ENCODE data around the gene PIKFYVE.

DNA sequence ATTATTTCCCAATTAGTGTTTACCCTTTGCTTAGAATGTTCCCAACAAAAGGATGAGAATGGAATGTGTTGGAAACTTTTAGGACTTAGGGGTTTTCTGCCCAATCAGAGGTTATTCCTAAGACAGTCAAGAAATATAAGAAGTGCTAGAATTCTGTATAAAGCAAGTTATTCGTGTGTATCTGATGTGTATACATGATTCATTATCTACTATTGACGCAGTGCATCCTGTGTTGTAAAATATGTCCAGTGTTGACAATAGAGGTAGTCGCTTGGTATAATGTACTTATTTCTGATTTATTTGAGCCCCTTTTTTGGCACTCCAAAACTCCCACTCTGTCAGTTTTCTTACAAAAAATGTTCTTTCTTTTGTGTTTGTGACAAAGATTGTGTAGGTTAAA, 881 bp downstream of the PIKFYVE start:
- TF ChIP-seq, protein P1, sequence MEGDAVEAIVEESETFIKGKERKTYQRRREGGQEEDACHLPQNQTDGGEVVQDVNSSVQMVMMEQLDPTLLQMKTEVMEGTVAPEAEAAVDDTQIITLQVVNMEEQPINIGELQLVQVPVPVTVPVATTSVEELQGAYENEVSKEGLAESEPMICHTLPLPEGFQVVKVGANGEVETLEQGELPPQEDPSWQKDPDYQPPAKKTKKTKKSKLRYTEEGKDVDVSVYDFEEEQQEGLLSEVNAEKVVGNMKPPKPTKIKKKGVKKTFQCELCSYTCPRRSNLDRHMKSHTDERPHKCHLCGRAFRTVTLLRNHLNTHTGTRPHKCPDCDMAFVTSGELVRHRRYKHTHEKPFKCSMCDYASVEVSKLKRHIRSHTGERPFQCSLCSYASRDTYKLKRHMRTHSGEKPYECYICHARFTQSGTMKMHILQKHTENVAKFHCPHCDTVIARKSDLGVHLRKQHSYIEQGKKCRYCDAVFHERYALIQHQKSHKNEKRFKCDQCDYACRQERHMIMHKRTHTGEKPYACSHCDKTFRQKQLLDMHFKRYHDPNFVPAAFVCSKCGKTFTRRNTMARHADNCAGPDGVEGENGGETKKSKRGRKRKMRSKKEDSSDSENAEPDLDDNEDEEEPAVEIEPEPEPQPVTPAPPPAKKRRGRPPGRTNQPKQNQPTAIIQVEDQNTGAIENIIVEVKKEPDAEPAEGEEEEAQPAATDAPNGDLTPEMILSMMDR (IDR thresholded peaks at IDR 0.05): no peak
- no peak for TF ChIP-seq EZH2phosphoT487 (IDR thresholded peaks at IDR 0.05)
